ENCODE results near the gene KRTAP19-2.

The KRTAP19-2 gene

GRCh38 chr21:30482130-30482529 is 5.1 kb downstream of the KRTAP19-2 start:
- Histone ChIP-seq H3K9me3 (ENCODE audit: insufficient read depth, low read depth, low read length) (peaks cover 5% of the 10 kb centered on the region), H3K79me1 (ENCODE audit: low read length) (no peaks in the 10 kb centered on the region), H3K4ac (ENCODE audit: low read depth, low read length) (no peak overlapping the region), H3K4me2 (ENCODE audit: low read length) (no peak overlapping the region), H2AK5ac (ENCODE audit: low read length) (no peak overlapping the region), H3K36me3 (ENCODE audit: control insufficient read depth in 1 of 2, insufficient read depth in 2 of 2, low read length in 2 of 2) (no peaks in the 10 kb centered on the region), H2AFZ (ENCODE audit: insufficient read depth, low read length, poor library complexity) (no peak overlapping the region), H2BK120ac (ENCODE audit: insufficient read depth, low read length, poor library complexity) (no peak overlapping the region), H3K14ac (ENCODE audit: low read length) (no peak overlapping the region), H3K27ac (ENCODE audit: low read depth, low read length) (no peak overlapping the region), H3K9ac (ENCODE audit: low read length) (no peak overlapping the region), H4K12ac (ENCODE audit: low read depth, low read length) (no peak overlapping the region), H4K91ac (ENCODE audit: low read depth, low read length) (no peak overlapping the region), H3K4me3 (ENCODE audit: low read depth, low read length) (no peak overlapping the region), H3K79me2 (ENCODE audit: control insufficient read depth, insufficient read depth, low read length, poor library complexity) (no peaks in the 10 kb centered on the region), H2BK5ac (ENCODE audit: low read depth, low read length, poor library complexity) (no peak overlapping the region), H3K4me1 (ENCODE audit: control insufficient read depth in 1 of 2, insufficient read depth in 2 of 2, low read length in 2 of 2) (no peaks in the 10 kb centered on the region), H3K27me3 (ENCODE audit: insufficient read depth, low read length) (no peaks in the 10 kb centered on the region), H2BK12ac (ENCODE audit: low read length) (no peak overlapping the region), H3K18ac (ENCODE audit: low read length) (no peak overlapping the region), H3K23ac (ENCODE audit: low read length) (no peak overlapping the region), H4K8ac (ENCODE audit: low read depth, low read length) (no peak overlapping the region)
- DNase-seq = no peak
- WGBS (ENCODE audit: extremely low coverage, insufficient coverage, insufficient read length) = no CpG with 5 or more reads among the region's 2 CpGs

DNA sequence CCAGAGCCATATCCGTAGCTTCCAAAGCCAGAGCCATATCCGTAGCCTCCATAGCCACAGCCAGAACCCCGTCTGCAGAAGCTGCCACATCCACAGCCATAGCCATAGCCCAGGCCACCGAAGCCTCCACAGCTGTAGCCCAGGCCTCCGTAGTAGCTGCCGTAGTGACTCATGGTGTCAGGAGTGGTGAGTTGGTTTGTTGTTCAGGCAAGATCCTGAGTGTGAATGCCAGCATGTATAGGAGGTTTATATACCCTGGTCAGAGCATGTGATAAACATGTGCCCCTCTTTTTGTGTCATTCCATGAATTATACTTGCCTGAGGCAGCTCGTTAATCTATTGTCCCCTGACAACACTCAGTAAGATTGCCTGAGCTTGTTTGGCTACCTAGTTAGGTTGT is 7.1 kb downstream of the KRTAP19-2 start, which contains the start of gene KRTAP19-1:
KRTAP19-1 (minus strand) TSS at position 223 of the 400 bp plus-strand sequence; CDS start at position 173, 50 bp downstream.
- no peak within 1 kb of the TSS for H3K18ac ChIP-seq (ENCODE audit: low read length)

DNA sequence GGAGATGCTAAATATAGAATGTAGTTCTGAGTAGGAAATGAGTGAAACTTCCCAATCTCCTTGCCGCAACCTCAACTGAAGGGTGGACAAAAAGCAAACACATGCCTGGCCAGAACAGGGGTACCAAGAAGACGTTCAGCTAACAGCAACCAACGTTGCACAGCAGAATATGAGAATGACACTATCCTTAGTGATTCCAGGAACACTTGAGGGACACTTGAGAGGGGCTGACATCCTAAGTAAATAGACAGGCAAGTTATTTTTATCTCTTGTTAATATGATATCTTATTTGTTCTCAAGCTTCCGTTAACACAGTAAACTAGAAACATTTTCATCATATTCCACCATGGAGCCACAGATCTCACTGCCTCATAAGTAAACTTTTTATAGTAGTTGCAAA is 8.0 kb downstream of the KRTAP19-2 start:
- Histone ChIP-seq H3K79me1 (ENCODE audit: low read length) (no peaks in the 10 kb centered on the region), H3K9ac (ENCODE audit: low read length) (no peak overlapping the region), H3K79me2 (ENCODE audit: control insufficient read depth, insufficient read depth, low read length, poor library complexity) (no peaks in the 10 kb centered on the region), H3K23ac (ENCODE audit: low read length) (no peak overlapping the region), H4K12ac (ENCODE audit: low read depth, low read length) (no peak overlapping the region), H3K4ac (ENCODE audit: low read depth, low read length) (no peak overlapping the region), H3K18ac (ENCODE audit: low read length) (no peak overlapping the region), H3K36me3 (ENCODE audit: control insufficient read depth in 1 of 2, insufficient read depth in 2 of 2, low read length in 2 of 2) (no peaks in the 10 kb centered on the region), H4K8ac (ENCODE audit: low read depth, low read length) (no peak overlapping the region), H2AK5ac (ENCODE audit: low read length) (no peak overlapping the region), H3K4me1 (ENCODE audit: control insufficient read depth in 1 of 2, insufficient read depth in 2 of 2, low read length in 2 of 2) (no peaks in the 10 kb centered on the region), H3K9me3 (ENCODE audit: insufficient read depth, low read depth, low read length) (no peaks in the 10 kb centered on the region), H4K91ac (ENCODE audit: low read depth, low read length) (no peak overlapping the region), H3K4me3 (ENCODE audit: low read depth, low read length) (no peak overlapping the region), H3K27ac (ENCODE audit: low read depth, low read length) (no peak overlapping the region), H2AFZ (ENCODE audit: insufficient read depth, low read length, poor library complexity) (no peak overlapping the region), H3K27me3 (ENCODE audit: insufficient read depth, low read length) (no peaks in the 10 kb centered on the region), H2BK5ac (ENCODE audit: low read depth, low read length, poor library complexity) (no peak overlapping the region), H2BK120ac (ENCODE audit: insufficient read depth, low read length, poor library complexity) (no peak overlapping the region), H3K4me2 (ENCODE audit: low read length) (no peak overlapping the region), H2BK12ac (ENCODE audit: low read length) (no peak overlapping the region), H3K14ac (ENCODE audit: low read length) (no peak overlapping the region)
- DNase-seq = no peak
- WGBS (ENCODE audit: extremely low coverage, insufficient coverage, insufficient read length) = no CpG with 5 or more reads among the region's 4 CpGs

More for the DNA sequence above, 7.1 kb downstream of the KRTAP19-2 start, which contains the start of gene KRTAP19-1:
- no peak within 1 kb of the TSS for H2BK12ac ChIP-seq (ENCODE audit: low read length)
- H3K14ac ChIP-seq (ENCODE audit: low read length) = no peak within 1 kb of the TSS
- H3K23ac ChIP-seq (ENCODE audit: low read length) = no peak within 1 kb of the TSS
- no peak within 1 kb of the TSS for H4K8ac ChIP-seq (ENCODE audit: low read depth, low read length)
- no peak within 1 kb of the TSS for H3K9ac ChIP-seq (ENCODE audit: low read length)
- H3K36me3 ChIP-seq (ENCODE audit: control insufficient read depth in 1 of 2, insufficient read depth in 2 of 2, low read length in 2 of 2) = no peaks in the 10 kb centered on the region
- no peak for DNase-seq
- no peaks in the 10 kb centered on the region for H3K79me2 ChIP-seq (ENCODE audit: control insufficient read depth, insufficient read depth, low read length, poor library complexity)
- H4K12ac ChIP-seq (ENCODE audit: low read depth, low read length) = no peak within 1 kb of the TSS
- H3K4me2 ChIP-seq (ENCODE audit: low read length) = no peak within 1 kb of the TSS
- H3K27ac ChIP-seq (ENCODE audit: low read depth, low read length) = no peak within 1 kb of the TSS
- WGBS (ENCODE audit: extremely low coverage, insufficient coverage, insufficient read length) = no CpG with 5 or more reads among the region's 7 CpGs
- no peak within 1 kb of the TSS for H4K91ac ChIP-seq (ENCODE audit: low read depth, low read length)
- H3K27me3 ChIP-seq (ENCODE audit: insufficient read depth, low read length) = no peaks in the 10 kb centered on the region
- no peaks in the 10 kb centered on the region for H3K9me3 ChIP-seq (ENCODE audit: insufficient read depth, low read depth, low read length)
- H3K4ac ChIP-seq (ENCODE audit: low read depth, low read length) = no peak within 1 kb of the TSS
- no peak within 1 kb of the TSS for H2AFZ ChIP-seq (ENCODE audit: insufficient read depth, low read length, poor library complexity)
- no peak within 1 kb of the TSS for H2BK5ac ChIP-seq (ENCODE audit: low read depth, low read length, poor library complexity)
- H3K79me1 ChIP-seq (ENCODE audit: low read length) = no peaks in the 10 kb centered on the region
- H2BK120ac ChIP-seq (ENCODE audit: insufficient read depth, low read length, poor library complexity) = no peak within 1 kb of the TSS
- H3K4me1 ChIP-seq (ENCODE audit: control insufficient read depth in 1 of 2, insufficient read depth in 2 of 2, low read length in 2 of 2) = no peaks in the 10 kb centered on the region
- H3K4me3 ChIP-seq (ENCODE audit: low read depth, low read length) = no peak within 1 kb of the TSS
- H2AK5ac ChIP-seq (ENCODE audit: low read length) = no peak within 1 kb of the TSS

DNA sequence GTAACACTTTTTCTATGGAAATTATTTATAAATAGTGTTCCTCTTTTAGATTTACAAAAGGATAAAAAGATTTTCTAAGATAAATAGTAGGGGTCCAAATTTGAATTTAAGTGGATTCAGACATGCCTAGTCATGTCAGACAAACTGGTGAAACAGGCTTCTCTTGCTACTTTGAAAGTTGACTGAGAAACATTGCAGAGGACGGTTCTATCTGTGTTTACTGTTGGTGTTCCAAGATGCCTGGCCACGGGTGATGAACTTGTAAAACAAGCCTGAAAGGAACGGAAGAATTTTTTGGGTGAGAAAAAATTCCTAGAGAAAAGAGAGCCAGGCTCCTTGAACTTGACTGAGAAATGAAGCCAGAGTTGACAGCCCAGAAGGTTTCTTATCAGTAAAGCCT is 9.2 kb downstream of the KRTAP19-2 start:
- no peak overlapping the region for H3K4ac ChIP-seq (ENCODE audit: low read depth, low read length)

More for the DNA sequence above, 9.2 kb downstream of the KRTAP19-2 start:
- Histone ChIP-seq H3K9ac (ENCODE audit: low read length) (no peak overlapping the region), H3K36me3 (ENCODE audit: control insufficient read depth in 1 of 2, insufficient read depth in 2 of 2, low read length in 2 of 2) (no peaks in the 10 kb centered on the region), H2BK120ac (ENCODE audit: insufficient read depth, low read length, poor library complexity) (no peak overlapping the region), H3K79me2 (ENCODE audit: control insufficient read depth, insufficient read depth, low read length, poor library complexity) (no peaks in the 10 kb centered on the region), H3K27me3 (ENCODE audit: insufficient read depth, low read length) (no peaks in the 10 kb centered on the region), H4K8ac (ENCODE audit: low read depth, low read length) (no peak overlapping the region), H3K4me3 (ENCODE audit: low read depth, low read length) (no peak overlapping the region), H3K79me1 (ENCODE audit: low read length) (no peaks in the 10 kb centered on the region), H3K4me1 (ENCODE audit: control insufficient read depth in 1 of 2, insufficient read depth in 2 of 2, low read length in 2 of 2) (no peaks in the 10 kb centered on the region), H2AFZ (ENCODE audit: insufficient read depth, low read length, poor library complexity) (no peak overlapping the region), H2BK12ac (ENCODE audit: low read length) (no peak overlapping the region), H4K12ac (ENCODE audit: low read depth, low read length) (no peak overlapping the region), H3K14ac (ENCODE audit: low read length) (no peak overlapping the region), H4K91ac (ENCODE audit: low read depth, low read length) (no peak overlapping the region), H3K23ac (ENCODE audit: low read length) (no peak overlapping the region), H2AK5ac (ENCODE audit: low read length) (no peak overlapping the region), H3K4me2 (ENCODE audit: low read length) (no peak overlapping the region), H3K9me3 (ENCODE audit: insufficient read depth, low read depth, low read length) (no peaks in the 10 kb centered on the region), H3K18ac (ENCODE audit: low read length) (no peak overlapping the region), H2BK5ac (ENCODE audit: low read depth, low read length, poor library complexity) (no peak overlapping the region), H3K27ac (ENCODE audit: low read depth, low read length) (no peak overlapping the region)
- no CpG with 5 or more reads among the region's 3 CpGs for WGBS (ENCODE audit: extremely low coverage, insufficient coverage, insufficient read length)
- DNase-seq = peak in 1 of 2 donors; percentile 3
